Tibial nerve (tissue), 3 donors: ENCODE results near the gene NELL2.

Source experiments
- POLR2A ChIP-seq, 2 donors: fragments of 450-650 bp; IDR thresholded peaks; one replicate each; pipeline ENCODE4 v1.6.1; 2017; ENCODE audit warnings: antibody characterized with exemption in 2 of 2, mild to moderate bottlenecking in 2 of 2, moderate library complexity in 2 of 2
- TF ChIP-seq, protein P1 (sequence below), 5 experiments: fragments of 200-600 bp in 3 of 5; fragments of 450-650 bp in 2 of 5; sonication (generic) in 3 of 5; IDR thresholded peaks; one replicate each; pipeline ENCODE4 v1.5.1; 2016 to 2019; ENCODE audit warnings: antibody characterized with exemption in 5 of 5, mild to moderate bottlenecking in 3 of 5, moderate library complexity in 2 of 5

DNA sequence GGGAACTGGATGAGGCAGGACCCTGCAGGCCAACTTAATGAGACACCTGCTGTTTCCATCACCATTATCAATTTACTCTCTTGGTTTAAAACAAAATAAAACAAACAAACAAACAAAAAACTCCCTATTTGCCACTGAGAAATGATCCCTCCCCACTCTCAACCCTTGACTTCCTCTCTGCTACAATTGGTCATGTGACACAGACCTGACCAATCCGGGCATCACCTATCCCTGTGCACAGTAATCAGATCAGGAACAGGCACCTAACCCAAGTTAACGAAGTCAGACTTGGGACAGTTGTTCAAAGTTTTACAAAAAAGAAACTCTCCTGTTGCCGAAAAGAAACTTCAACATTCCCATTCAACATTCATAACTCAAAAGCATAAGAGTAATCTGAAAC is 58.4 kb downstream of the NELL2 start:
- TF ChIP-seq, protein P1, sequence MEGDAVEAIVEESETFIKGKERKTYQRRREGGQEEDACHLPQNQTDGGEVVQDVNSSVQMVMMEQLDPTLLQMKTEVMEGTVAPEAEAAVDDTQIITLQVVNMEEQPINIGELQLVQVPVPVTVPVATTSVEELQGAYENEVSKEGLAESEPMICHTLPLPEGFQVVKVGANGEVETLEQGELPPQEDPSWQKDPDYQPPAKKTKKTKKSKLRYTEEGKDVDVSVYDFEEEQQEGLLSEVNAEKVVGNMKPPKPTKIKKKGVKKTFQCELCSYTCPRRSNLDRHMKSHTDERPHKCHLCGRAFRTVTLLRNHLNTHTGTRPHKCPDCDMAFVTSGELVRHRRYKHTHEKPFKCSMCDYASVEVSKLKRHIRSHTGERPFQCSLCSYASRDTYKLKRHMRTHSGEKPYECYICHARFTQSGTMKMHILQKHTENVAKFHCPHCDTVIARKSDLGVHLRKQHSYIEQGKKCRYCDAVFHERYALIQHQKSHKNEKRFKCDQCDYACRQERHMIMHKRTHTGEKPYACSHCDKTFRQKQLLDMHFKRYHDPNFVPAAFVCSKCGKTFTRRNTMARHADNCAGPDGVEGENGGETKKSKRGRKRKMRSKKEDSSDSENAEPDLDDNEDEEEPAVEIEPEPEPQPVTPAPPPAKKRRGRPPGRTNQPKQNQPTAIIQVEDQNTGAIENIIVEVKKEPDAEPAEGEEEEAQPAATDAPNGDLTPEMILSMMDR (IDR thresholded peaks at IDR 0.05) = no peak
- no peak for TF ChIP-seq POLR2A (IDR thresholded peaks at IDR 0.05)
